Fibroblast of pulmonary artery (primary cell): ENCODE data around the gene ACTRT2.

ENCODE experiments used
- DNase-seq: peaks from one replicate; pipeline ENCODE4 v3.0.0-alpha.2; 2010; ENCODE audit warnings: low read depth
- H3K4me3 ChIP-seq: replicated peaks from 2 replicates; pipeline ENCODE4 v1.5.1; 2011; ENCODE audit warnings: low read depth, mild to moderate bottlenecking, control low read depth, low read length, moderate library complexity
- CTCF ChIP-seq: IDR thresholded peaks from 2 replicates; pipeline ENCODE4 v1.5.1; 2011; ENCODE audit warnings: mild to moderate bottlenecking, control low read depth, low read length, inconsistent platforms; ENCODE audit errors: missing control alignments

The ACTRT2 gene

GRCh38 chr1:3003941-3004270, 17.4 kb upstream of the ACTRT2 start:
- no peak overlapping the region for H3K4me3 ChIP-seq
- DNase-seq = no peak
- TF ChIP-seq CTCF = no peak

GRCh38 chr1:3004285-3005205, 16.7 kb upstream of the ACTRT2 start:
- TF ChIP-seq CTCF = no peak
- DNase-seq = no peak
- H3K4me3 ChIP-seq = no peak overlapping the region

GRCh38 chr1:3005771-3006170, 15.5 kb upstream of the ACTRT2 start:
- TF ChIP-seq CTCF = no peak
- DNase-seq = no peak
- no peak overlapping the region for H3K4me3 ChIP-seq

GRCh38 chr1:3007298-3008147, 13.7 kb upstream of the ACTRT2 start:
- H3K4me3 ChIP-seq = no peak overlapping the region
- TF ChIP-seq CTCF = no peak
- no peak for DNase-seq

GRCh38 chr1:3009021-3009420, 12.2 kb upstream of the ACTRT2 start:
- no peak for DNase-seq
- H3K4me3 ChIP-seq = no peak overlapping the region
- TF ChIP-seq CTCF = no peak

- H3K4me3 ChIP-seq = no peak overlapping the region
- no peak for DNase-seq
- TF ChIP-seq CTCF = no peak
Measured at GRCh38 chr1:3009556-3009955, 11.7 kb upstream of the ACTRT2 start.
